Sigmoid colon (tissue), 4 donors: Measurements from ENCODE around the gene MYL7.
"Not testable (repeated sequence)": the region's sequence is repeated elsewhere in the genome, so short reads cannot be mapped to it uniquely, and the experiment has no call there.

ENCODE experiments used
- POLR2A ChIP-seq, 2 donors: fragments of 450-650 bp; IDR thresholded peaks; one replicate each; pipeline ENCODE4 v1.6.1; 2016; ENCODE audit warnings: antibody characterized with exemption in 2 of 2, mild to moderate bottlenecking in 2 of 2, moderate library complexity in 2 of 2
- POLR2AphosphoS5 ChIP-seq, 4 donors: sonication (generic); formaldehyde crosslinking; IDR thresholded peaks; one replicate each; pipeline ENCODE4 v1.6.1; 2017; ENCODE audit warnings: antibody characterized with exemption in 4 of 4
- TF ChIP-seq, protein P1 (sequence below), 4 experiments: fragments of 450-650 bp in 3 of 4; fragments of 200-600 bp in 1 of 4; IDR thresholded peaks; one replicate each; pipeline ENCODE4 v1.5.1; 2016 to 2019; ENCODE audit warnings: antibody characterized with exemption in 4 of 4, mild to moderate bottlenecking in 3 of 4, moderate library complexity in 2 of 4

DNA sequence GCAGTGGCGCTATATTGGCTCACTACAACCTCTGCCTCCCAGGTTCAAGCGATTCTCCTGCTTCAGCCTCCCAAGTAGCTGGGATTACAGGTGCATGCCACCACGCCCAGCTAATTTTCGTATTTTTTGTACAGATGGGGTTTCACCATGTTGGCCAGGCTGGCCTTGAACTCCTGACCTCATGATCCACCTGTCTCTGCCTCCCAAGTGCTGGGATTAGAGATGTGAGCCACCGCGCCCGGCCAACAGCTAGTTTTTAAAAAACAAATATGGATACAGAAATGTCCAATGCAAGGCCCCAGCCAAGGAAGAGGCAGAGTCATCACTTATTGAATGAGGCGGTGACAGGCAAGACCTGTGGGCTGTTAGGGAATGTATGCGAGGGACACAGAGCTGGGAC is 30.8 kb upstream of the MYL7 start:
- TF ChIP-seq POLR2A, POLR2AphosphoS5 (IDR thresholded peaks at IDR 0.05): not testable (repeated sequence)
- TF ChIP-seq, protein P1, sequence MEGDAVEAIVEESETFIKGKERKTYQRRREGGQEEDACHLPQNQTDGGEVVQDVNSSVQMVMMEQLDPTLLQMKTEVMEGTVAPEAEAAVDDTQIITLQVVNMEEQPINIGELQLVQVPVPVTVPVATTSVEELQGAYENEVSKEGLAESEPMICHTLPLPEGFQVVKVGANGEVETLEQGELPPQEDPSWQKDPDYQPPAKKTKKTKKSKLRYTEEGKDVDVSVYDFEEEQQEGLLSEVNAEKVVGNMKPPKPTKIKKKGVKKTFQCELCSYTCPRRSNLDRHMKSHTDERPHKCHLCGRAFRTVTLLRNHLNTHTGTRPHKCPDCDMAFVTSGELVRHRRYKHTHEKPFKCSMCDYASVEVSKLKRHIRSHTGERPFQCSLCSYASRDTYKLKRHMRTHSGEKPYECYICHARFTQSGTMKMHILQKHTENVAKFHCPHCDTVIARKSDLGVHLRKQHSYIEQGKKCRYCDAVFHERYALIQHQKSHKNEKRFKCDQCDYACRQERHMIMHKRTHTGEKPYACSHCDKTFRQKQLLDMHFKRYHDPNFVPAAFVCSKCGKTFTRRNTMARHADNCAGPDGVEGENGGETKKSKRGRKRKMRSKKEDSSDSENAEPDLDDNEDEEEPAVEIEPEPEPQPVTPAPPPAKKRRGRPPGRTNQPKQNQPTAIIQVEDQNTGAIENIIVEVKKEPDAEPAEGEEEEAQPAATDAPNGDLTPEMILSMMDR (IDR thresholded peaks at IDR 0.05): not testable (repeated sequence)
